Activated gamma-delta T cell treated with Interleukin-2 at 50 U/mL for 16 hours (primary cell): ENCODE measurements around the gene POLN.

ENCODE experiments used
- DNase-seq: peaks from one replicate; pipeline ENCODE4 v3.0.0-alpha.2; 2020

The POLN gene

DNA sequence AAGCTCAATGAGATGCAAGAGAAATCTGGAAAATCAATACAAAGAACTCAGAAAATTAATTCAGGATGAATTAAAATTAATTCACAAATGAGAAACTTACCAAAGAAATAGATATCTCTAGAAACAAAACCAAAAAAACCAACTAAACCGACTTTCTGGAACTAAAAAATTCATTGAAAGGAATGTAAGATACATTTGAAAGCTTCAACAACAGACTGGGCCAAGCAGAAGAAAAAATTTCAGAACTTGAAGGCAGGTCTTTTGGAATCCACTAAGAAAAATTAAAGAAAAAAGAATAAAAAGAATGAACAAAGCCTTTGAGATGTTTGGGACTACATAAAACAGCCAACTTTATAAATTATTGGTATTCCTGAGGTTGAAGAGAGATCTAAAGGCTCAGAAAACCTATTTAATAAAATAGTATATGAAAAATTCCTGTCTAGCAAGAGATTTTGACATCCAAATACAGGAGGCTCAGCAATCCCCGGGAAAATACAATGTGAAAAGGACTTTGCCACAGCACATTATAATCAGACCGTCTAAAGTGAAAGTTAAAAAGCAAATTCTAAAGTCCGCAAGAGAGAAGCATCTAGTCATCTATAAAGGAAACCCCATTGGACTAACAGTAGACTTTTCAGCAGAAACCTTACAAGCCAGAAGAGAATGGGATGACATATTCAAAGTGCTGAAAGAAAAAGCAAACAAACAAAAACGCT, 138.6 kb downstream of the POLN start:
- no peak for DNase-seq

DNA sequence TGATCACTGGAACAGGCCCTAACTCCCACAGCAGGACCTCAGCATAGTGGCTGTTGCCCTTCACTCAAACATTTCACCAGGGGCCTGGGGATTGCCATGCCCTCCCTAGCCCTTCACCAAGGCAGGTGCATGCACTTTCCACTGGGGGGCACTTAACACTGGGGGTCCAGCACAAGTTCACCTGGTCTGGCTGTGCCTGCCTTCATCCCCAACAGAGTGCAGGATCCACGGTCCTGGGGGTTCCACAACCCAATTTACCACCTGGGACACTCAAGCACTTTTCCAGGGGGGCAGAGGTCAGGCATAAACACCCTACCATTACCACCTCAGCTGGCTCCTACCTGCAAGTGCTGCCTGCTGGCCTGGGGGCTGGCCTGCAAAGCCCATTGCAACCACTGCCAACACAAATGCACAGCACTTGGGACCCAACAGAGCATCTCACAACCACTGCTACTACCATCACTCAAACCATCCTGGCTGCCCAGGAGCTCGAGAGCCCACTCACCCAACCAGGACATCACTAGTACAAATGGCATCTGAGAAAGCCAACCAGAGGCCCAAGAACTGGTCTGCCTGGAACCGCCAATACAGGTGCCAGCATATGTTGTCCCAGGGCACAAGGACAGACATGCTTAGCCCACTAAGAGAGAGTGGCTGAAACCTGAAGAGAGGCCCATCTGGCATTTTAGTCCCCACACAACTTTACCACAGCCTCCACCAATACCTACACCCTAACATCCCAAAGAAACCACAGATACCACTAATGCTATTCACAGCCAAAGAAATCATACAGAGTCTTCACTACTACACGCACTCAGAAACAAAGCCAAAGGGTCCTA, 139.7 kb downstream of the POLN start:
- DNase-seq, result no peak

DNA sequence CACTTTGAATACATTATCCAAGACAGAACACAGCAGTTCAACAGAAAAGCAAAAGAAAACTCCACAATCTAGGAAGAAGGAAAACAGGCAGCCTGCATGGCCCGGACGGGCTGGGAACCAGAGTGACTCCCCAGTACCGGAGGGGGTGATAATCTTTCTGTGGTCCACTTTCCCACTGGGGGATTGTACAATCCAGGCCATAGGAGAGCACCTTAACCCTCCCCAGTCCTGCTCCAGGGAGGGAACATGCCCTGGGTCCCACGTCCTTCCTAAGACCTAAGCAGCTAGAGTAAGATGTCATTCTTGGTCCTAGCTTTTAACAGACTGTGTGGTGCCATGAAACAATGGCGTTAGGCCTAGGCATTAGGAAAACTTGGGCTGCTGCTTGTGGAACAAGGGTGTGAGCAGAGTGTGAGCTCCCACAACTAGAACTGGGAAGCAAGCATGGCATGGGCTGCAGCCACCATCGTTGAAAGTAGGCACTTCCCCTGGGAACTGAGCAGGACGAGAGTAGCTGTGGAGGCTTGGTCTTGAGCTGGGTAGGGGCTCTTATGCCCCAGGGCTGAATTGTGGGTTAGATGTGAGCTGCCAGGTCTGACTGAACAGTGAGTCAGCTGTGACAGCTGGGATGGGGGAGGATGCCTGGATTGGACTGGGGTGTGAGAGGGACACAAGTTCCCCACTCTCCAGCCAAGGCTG, 140.4 kb downstream of the POLN start:
- DNase-seq, result no peak

DNA sequence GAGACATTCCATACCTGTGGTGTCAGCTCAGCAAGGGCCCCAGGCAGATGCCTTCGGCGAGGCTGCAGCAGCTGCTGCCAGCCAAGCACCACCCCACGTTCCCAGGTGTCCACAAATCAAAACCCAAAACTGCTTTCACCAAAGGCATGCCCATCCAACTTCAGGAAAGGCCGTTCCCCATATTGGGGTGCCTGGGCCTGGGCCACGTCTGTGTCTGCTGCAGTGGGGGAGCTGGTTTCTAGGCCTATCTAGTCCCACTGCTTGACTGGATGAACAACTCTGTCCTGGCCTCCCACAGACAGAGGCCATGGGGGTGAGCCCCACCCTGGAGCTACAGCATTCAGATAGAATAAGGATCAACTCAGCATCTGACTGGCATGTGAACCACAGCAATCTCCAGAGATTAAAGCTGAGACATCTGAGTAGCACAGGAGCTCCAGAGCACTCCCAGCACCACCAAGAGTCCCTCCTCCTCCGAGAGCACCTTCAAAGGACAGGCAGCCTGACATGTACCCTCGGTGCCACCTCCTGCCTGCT, 145.8 kb downstream of the POLN start:
- DNase-seq, result no peak

DNA sequence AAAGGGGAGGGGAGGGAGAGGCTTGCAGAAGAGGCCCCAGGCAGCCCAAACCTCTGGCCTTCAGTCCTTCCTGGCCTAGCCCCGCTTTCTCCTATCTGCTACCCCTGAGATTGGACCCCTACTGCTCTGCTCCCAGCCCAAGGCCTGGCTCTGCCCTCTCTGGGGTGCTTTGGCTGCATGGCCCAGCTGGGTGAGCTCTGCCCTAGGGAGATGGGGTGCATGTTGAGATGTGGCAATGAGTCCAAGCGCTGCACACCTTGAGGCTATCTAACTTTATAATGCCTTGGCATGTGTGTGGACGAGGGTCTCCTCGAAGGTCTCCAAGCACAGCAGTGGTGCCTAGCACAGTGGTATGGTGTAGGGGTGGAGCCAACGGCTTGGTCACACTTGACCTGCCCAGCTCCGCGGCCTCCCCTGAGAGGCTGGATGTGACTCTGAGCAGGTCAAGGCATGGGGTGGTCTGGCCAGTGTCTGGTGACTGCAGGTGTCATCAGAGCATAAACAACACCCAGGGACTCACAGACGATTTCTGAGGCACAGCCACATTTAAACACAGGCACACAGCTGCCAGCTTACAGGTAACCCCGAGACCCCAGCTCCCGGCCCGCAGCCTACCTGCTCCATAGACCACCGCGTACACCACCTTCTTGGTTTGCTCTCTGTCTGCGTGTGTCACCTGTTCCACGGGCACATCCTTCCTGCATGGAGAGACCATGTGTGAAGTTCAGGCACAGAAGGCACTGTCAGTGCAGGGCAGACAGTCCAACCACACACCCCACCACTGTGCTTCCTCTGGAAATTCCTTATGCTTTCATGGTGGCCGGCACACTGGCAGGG, 146.5 kb downstream of the POLN start:
- DNase-seq, result no peak

DNA sequence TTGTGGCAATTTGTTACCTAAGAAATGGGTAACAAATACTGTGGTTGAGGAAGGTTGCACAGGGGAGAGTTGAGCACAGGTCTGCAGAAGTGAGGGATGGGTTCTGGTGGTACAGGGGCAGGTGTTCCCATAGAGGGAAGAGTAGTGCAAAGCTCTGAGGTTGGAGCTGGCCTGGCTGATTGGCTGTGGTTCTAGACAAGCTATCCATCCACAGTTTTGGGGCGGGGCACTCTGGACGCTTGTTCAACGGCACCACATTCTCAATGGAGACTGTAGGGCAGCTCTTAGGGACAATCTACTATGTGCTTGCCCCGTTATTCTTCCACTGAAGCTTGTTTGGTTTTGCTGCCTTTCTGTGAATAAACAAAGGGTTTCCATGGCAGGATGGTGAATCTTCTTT, 147.4 kb downstream of the POLN start:
- no peak for DNase-seq

DNA sequence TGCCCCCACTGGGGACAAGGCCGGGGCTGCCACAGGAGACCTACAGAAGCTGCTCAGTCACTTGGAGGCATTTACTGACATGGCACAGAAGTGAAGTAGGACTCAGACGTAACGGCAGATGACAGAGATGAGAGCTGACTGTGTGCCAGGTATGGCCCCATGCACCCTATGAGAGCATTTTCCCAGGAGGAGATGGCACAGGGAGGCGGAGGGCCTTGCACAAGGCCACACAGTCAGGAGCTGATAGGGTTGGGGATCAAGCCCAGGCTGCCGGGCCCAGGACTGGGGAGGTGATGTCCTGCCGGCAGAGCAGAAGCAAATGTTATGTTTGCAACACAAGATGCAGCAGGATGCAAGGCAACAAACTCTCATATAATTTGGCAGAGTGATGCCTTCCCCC, 148.7 kb downstream of the POLN start:
- no peak for DNase-seq

DNA sequence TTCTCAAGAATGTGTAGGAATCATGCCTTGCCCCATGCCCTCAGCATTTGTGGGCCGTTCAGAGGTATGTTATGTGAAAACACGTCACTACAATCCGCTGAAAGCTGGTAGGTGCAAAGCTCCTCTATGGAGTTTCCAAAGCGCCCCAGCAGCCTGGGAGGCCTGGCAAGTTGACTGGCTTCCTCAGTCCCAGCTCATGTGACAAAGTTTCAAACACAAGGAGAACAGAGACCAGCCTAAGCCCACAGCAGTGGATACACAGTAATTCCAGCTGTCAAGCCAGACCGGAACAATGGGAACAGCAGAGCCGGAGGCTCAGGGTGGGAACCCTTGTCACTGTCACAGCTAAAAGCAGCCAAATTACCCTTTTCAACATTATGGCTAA, 149.3 kb downstream of the POLN start:
- no peak for DNase-seq

DNA sequence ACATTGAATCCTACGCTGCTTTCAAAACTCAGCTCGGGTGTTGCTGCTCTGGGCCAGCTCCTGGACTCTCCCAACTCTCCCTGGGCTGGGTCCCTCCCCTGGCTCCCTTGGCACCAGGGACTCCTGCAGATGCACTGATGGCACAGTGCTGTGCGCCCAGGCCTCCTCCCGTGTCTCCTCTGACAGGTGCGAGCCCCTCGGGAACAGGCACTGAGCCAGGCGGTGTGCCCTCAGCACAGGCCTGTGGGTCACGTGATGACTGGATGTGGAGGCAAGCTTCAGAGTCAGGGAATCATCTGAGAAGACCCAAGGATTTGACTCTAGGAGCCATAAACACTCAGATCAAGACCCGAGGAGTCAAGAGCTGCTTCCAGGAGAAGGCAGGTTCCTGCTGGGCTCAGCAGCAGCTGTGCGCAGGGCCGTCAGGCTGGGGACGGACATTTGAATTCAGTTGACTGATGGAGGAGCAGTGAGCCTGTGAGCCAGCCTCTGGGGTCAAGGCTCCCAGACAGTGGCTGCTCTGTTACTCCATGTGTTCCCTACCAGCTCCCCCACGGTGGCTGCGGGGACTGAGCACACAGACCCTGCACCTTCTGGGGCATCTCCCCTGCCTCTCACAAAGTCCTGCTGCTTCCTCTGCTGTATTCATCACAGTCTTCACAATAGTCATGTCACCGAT, 149.8 kb downstream of the POLN start:
- no peak for DNase-seq

DNA sequence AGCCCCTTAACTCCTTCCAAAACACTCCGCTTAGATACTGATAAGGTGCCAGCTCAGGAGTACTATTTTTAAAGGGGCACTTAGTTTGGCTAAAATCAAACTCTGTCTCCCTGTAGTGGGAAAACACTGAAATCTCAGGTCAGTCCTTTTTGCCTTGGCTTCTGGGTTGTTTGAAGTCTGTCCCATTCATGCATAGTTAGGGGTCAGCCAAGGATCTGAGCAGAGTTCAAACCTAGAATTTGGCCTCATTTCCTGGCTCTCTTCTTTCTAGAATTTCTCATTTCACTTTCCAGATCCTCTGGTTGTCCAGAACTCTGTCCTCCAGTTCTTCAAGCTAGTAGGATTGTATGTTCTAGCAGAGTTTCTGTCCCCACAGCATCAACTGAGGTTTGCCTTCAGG, 151.3 kb downstream of the POLN start:
- DNase-seq, result no peak

DNA sequence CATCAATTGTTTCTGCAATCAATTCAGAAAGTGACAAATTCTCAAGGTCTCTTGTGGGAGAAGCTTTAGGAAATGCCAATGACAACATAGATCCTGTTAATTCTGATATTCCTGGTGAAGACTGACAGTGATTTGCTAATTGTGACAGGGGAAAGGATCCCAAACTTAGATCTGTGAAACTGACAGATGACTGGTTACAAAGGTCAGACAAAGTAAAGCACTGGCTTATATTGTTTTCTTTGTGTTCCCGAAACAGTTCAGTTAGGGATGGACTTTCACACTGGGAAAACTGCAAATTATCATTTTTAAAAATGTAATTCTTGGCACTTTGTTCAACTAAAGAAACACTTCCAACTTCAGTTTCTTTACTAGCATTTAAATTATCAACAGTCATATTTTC, 152.7 kb downstream of the POLN start:
- no peak for DNase-seq

DNA sequence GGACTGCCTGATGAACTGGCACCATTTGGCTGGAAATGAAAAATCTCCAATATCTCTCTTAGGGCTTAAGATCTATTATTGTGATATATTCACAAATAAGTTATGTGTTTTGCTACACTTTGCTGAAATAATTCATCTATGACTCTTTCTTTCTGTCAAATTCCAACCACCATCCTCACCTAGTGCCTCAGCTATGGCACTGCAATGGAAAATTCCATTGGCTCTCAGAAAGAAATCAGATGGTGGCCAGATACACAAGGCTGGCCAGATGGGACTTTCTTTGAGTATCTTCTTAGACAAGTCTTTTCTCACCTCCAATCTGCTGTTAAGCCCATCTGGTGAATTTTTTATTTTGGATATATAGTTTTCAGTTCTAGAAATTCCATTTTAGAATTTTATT, 154.8 kb downstream of the POLN start:
- no peak for DNase-seq

DNA sequence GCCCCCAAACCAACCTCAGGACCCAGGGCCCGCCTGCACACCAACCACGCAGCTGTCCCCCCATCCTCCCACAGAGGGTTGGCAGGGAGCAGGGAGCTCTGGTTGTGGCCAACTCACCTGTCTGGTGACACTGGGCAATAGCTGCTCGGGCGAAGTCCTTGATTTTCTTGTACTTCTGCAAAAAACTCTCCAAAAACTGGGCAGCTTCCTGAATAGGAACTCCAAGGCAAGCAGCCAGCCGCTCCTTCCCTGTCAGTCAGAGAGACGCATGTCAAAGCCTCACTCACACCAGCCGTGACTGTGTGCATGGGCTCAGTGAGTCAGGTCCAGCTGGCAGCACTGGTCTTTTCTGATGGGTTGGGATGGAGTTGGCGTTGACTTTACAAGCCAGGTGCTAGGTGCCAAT, 156.4 kb downstream of the POLN start:
- DNase-seq, result no peak

DNA sequence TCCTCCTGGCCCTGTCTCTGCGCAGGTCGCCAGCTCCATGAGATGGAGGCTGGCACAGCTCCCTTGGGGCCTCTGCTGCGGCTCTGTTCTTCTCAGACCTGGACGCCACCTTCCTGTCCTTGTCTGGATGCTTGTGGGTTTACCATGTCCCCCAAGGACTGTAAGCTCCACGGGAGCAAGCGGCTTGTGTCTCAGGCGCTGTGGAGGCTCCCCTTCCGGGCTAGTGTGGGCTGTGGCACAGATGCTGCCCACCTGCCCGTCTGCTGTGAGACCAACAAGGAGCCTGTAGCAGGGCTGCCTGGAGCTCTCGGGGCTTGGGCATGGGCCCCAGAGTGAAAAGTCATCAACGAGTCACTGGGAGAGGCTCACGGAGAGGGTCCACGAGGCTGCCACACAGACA, 157.6 kb downstream of the POLN start:
- DNase-seq, result no peak

DNA sequence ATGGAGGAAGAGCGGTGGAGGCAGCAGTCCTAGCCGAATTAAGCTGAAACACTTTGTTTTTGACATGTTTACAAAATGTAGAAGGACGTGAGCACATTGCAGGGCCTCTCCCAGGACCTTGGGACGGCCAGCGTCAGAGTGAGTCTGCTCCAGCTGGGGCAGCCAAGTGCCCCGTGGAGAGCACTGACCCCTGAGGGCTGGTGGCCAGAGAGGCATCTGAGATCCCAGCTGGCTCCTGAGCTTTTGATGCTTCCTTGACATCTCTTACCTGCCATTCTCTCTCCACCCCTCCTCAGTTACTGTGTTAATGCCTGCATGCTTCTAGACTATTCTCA, 158.1 kb downstream of the POLN start:
- no peak for DNase-seq

DNA sequence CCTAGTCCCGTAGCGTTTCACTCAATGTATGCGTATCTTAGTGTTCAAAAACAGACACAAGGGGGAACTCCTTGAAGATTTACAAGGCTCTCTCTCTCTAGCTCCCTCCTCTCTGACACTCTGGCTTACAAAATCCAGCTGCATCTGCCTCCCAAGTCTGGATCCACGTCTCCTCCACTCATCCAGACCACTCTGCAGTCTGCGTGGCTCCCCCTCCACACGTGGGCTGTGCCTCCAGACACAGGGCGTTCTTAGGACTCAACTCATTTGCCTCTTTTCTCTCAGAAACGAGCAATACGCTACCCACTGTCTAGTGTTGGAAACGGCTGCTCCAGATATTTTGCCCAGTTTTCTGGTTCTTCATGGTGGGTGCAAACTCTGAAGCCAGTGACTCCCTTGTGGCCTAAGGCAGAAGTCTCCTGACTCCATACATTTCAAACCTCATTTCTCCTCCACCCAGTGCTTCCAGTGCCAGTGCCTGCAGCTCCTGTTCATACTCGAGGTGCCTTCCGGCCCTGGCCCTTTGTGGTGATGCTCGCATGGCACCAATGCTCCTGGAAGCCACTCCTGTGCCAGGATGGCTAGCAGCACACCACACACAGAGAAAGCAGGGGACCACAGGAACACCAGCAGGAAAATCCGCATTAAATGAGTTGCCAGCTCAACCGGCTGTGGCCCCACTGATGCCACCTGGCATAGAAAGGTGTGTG, 158.7 kb downstream of the POLN start:
- DNase-seq, result no peak

DNA sequence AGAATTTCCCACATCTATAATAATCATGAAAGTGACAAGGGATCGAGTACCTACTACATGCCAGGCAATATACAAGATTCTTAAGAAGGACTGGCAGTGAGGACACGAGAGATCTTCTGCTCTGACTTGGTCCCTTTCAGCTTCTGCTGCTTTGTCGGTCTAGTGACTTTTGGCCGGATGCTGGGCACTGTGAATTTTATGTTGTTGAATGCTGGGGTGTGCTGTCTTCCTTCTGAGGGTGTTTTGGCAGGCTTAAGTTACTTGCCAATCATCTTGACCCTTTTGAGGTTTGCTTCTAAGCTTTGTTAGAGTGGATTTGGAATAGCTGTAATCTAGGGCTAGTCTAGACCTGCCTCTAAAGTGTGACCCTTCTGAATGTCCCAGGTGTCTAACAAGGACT, 159.3 kb downstream of the POLN start:
- no peak for DNase-seq

DNA sequence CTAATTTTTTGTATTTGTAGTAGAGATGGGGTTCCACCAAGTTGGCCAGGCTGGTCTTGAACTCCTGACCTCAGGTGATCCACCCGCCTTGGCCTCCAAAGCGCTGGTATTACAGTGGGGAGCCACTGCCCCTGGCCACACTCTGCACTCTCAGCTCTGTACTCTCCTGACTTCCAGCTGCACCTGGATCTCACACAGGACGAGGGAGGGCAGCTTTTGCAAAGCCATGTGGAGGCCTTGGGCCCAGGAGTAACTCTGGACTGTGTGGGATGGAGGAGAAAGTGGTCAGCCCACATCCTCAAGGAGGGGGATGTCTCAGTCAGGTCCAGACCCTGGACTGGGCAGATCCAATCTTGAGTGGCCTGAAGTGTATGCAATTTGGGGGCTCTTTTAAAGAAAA, 159.8 kb downstream of the POLN start:
- no peak for DNase-seq

DNA sequence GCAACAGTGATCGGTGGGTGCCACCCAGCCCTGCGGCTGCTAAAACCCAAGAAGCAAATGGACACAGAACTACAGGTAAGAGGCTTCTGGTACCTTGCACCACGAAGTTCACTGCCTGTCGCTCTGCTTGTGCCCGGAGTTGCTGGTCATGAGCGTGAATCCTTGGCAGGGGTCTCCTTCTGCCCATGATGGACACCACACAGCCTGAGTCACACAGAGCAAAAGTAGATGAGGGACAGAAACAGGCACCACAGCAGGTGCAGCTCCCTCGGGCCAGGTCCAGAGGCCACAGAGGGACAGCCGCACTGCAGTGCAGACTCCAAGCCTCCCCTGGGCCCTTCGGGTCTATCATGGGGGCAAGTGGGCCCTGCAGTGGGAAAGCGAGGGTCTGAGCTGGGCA, 160.4 kb downstream of the POLN start:
- DNase-seq, result no peak

DNA sequence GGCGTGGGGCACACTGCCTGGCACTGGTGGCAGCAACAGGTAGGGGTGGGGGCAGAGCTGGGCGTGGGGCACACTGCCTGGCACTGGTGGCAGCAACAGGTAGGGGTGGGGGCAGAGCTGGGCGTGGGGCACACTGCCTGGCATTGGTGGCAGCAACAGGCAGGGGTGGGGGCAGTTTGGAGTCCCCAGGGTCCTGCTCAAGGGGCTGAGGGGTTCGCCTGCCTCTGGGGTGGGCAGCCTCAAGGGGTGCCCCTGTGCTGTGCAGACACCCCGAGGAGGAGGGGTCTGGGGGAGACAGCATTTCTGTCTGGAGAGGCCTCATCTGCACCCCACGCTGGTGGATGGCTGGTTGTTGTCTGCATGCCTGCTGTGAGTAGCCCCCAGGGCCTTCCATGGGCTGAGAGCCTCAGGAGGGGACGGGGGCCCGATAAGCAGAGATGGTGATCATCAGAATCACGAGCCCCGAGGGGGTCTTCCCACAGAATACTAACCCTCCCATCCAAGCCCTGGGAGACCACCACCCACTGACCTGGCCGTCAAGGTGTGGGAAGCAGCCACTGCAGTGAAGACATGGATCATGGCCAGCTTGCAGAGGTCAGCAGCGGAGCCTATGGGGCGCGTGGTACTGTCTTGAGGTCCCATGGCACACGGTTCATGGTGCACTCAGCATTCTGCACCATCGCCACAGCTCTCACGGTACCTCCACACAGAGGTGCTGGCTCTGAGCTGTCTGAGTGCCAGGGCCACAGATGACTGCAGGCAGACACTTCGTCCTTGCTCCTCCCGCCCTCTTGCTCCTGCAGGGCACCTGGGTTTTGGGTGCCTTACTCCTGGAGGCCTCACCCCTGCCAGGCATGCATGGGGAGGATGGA, 161.3 kb downstream of the POLN start:
- DNase-seq, result no peak

DNA sequence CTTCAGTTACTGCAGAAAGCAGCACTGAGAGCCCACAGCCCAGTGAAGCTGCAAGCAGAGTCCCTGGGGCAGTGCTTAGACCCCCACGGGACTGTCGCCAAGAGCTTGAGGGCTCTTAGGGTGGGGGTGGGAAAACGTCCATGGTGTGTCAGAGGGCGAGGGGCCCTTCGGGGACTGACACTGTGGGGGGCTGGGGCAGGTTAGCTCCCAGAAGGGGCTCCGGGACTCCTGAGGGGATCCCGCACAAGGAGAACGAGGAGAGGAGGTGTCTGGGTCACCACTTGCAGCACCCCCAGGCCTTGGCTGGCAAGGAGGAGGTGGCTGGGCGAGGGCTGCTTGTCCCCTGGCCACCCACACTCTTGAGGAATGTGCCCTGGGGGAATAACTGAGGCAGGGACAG, 162.0 kb downstream of the POLN start:
- DNase-seq, result no peak
